Activated T-cell treated with anti-CD3 and anti-CD28 coated beads, Interleukin-2, amount 50 U/mL, for 72 hours (primary cell): ENCODE data around the gene AOPEP. TPM values are rescaled to one million over a fixed set of nuclear protein-coding genes. Genes with fewer than 3 reads are reported as not detected.

Experiments
- ATAC-seq, 2 donors: fragments of 150-1000 bp; cut with Tn5 transposase; replicated peaks in 1 of 2; 2 replicates each; pipeline ENCODE4 v1.10.0; 2021; ENCODE audit warnings: moderate library complexity in 2 of 2, mild to moderate bottlenecking in 1 of 2
- DNase-seq, 2 donors: peaks; one replicate each; pipeline ENCODE4 v3.0.0; 2021 to 2022; ENCODE audit warnings: mixed read lengths in 1 of 2
- H3K27ac Mint-ChIP-seq: one replicate; pipeline ENCODE4 v1.8.0; 2022; ENCODE audit warnings: mild to moderate bottlenecking, moderate library complexity, mixed read lengths
- H3K27me3 Mint-ChIP-seq: one replicate; pipeline ENCODE4 v1.8.0; 2022; ENCODE audit warnings: low read depth, mixed read lengths
- H3K36me3 Mint-ChIP-seq, 2 donors: one replicate each; pipeline ENCODE4 v1.8.0; 2022; ENCODE audit warnings: mixed read lengths in 2 of 2, mild to moderate bottlenecking in 1 of 2; ENCODE audit not compliant: insufficient read depth in 2 of 2
- H3K4me1 Mint-ChIP-seq: one replicate; pipeline ENCODE4 v1.8.0; 2022; ENCODE audit warnings: low read depth, mixed read lengths
- H3K4me3 Mint-ChIP-seq, 2 donors: one replicate each; pipeline ENCODE4 v1.8.0; 2022; ENCODE audit warnings: mild to moderate bottlenecking in 2 of 2, mixed read lengths in 2 of 2, moderate library complexity in 2 of 2
- H3K9me3 Mint-ChIP-seq, 2 donors: one replicate each; pipeline ENCODE4 v1.8.0; 2022; ENCODE audit warnings: mixed read lengths in 2 of 2
- total RNA-seq, 2 donors: library from RNA; stranded (reverse); gene quantifications; one replicate each; pipeline ENCODE4 v1.2.3, GENCODE V29; 2022

Gene AOPEP
- total RNA-seq, 2 donors from 2014 or later: 9.0 to 13.2 TPM

DNA sequence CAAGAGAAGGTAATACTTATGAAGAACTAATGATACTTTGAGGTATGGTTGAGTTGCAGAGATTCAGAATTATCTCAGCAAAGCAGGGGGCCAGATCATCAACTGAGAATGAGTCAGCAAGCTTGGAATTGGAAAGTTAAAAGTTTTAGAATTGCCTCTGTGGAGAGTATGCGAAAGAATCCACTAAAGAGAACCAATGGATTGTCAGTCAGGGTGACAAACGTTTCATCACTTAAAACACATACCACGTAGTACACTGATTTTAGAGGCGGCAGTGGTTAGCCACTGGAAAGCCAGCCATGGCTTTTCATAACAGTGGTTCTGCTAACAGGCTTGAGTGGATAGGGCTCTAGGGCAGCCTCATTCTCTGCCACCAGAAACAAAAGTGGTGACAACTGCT lies 30.7 kb downstream of the AOPEP start:
- H3K27ac Mint-ChIP-seq: no peak overlapping the region

GRCh38 chr9:94758031-94758430 lies 31.5 kb downstream of the AOPEP start:
- Mint-ChIP-seq H3K9me3 (no peaks in the 10 kb centered on the region), H3K4me1 (peaks cover 14% of the 10 kb centered on the region), H3K4me3 (no peak overlapping the region), H3K27me3 (no peaks in the 10 kb centered on the region), H3K36me3 (no peaks in the 10 kb centered on the region), H3K27ac (no peak overlapping the region)
- DNase-seq: no peak
- ATAC-seq: no peak

More for the DNA sequence above, 30.7 kb downstream of the AOPEP start:
- Mint-ChIP-seq H3K4me1 (peaks cover 14% of the 10 kb centered on the region), H3K27me3 (no peaks in the 10 kb centered on the region), H3K9me3 (no peaks in the 10 kb centered on the region), H3K36me3 (no peaks in the 10 kb centered on the region), H3K4me3 (no peak overlapping the region)
- DNase-seq (no peak), ATAC-seq (peak in 1 of 2 donors; percentile 30)

- Mint-ChIP-seq H3K36me3 (no peaks in the 10 kb centered on the region), H3K27ac (no peak overlapping the region), H3K4me1 (peaks cover 14% of the 10 kb centered on the region), H3K9me3 (no peaks in the 10 kb centered on the region), H3K27me3 (no peaks in the 10 kb centered on the region), H3K4me3 (no peak overlapping the region)
- ATAC-seq (no peak), DNase-seq (no peak)
Observed at GRCh38 chr9:94758880-94759279, 32.4 kb downstream of the AOPEP start.

- no peak overlapping the region for H3K27ac Mint-ChIP-seq
- no peak for DNase-seq
- no peaks in the 10 kb centered on the region for H3K9me3 Mint-ChIP-seq
Observed at GRCh38 chr9:94760010-94760409, 33.5 kb downstream of the AOPEP start.

GRCh38 chr9:94760660-94761059 lies 34.2 kb downstream of the AOPEP start:
- Mint-ChIP-seq H3K4me3 (no peak overlapping the region), H3K27ac (no peak overlapping the region), H3K9me3 (no peaks in the 10 kb centered on the region), H3K4me1 (peaks cover 14% of the 10 kb centered on the region), H3K36me3 (no peaks in the 10 kb centered on the region), H3K27me3 (no peaks in the 10 kb centered on the region)
- DNase-seq (no peak), ATAC-seq (no peak)

More at GRCh38 chr9:94760010-94760409, 33.5 kb downstream of the AOPEP start:
- Mint-ChIP-seq H3K27me3 (no peaks in the 10 kb centered on the region), H3K4me1 (peaks cover 14% of the 10 kb centered on the region), H3K36me3 (no peaks in the 10 kb centered on the region), H3K4me3 (no peak overlapping the region)
- no peak for ATAC-seq

- ATAC-seq (peak in 1 of 2 donors; percentile 87), DNase-seq (no peak)
- H3K4me3 Mint-ChIP-seq: no peak overlapping the region
- H3K27me3 Mint-ChIP-seq: no peaks in the 10 kb centered on the region
- H3K4me1 Mint-ChIP-seq: peaks cover 14% of the 10 kb centered on the region
- no peak overlapping the region for H3K27ac Mint-ChIP-seq
- H3K9me3 Mint-ChIP-seq: no peaks in the 10 kb centered on the region
- H3K36me3 Mint-ChIP-seq: no peaks in the 10 kb centered on the region
Observed at GRCh38 chr9:94761481-94761880, 35.0 kb downstream of the AOPEP start.

DNA sequence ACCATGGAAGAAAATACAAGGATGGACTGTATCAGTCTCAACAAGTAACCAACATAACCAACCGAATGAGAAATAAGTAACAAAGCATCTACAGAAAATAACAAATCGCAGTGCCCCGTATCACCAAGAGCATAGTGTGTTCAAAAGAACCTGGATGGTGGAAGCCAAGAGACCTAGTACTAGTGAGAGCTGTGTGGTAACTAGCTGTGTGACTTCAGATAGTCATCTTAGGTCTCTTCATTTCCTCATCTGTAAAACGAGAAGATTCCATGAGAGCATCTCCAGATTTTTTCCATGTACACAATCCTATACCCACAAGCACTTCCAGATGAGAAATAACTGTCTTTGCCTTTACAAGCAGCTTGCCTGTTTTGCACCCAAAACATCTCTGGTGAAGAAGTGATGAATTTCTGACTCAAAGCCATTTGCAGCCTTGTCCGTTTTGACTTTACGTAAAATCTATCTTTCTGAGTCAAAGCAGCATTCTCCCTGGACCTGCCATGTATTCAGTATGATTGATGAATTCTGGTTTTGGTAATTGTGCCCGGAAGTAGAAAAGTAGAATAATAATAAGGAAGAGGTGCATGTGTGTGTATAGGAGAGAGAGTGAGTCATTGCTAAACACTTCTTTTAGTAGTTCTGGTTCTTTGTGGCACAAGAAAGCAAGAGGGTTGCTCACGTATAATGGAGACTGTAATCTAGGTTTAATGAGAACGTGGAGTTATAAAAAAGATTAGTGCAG lies 41.0 kb downstream of the AOPEP start:
- Mint-ChIP-seq H3K4me3 (peak overlapping the region in 1 of 2 donors; percentile 4), H3K4me1 (peaks cover 24% of the 10 kb centered on the region), H3K9me3 (no peaks in the 10 kb centered on the region), H3K36me3 (no peaks in the 10 kb centered on the region), H3K27me3 (no peaks in the 10 kb centered on the region), H3K27ac (peak overlapping the region; percentile 26)
- ATAC-seq (peak; percentile 24 to 82), DNase-seq (peak in 1 of 2 donors; percentile 9)

DNA sequence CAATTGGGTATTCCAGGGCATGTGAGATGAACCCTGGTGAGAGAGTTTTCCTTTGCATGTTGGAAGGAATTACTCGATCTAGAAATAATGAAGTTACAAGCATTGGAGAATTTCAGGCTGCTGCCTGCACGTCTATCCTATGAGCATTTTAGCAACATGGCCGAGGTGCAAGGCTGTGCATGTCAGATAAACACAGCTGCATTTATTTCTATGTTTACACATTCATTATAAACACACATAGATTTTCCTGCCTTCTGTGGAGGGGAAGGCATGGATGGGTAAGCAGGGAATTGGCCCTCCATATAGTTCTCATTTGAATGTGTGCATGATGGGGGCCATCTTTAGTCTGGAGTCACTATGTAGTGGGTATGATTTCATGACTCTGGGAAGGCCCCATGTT lies 42.3 kb downstream of the AOPEP start:
- no peaks in the 10 kb centered on the region for H3K27me3 Mint-ChIP-seq
- H3K9me3 Mint-ChIP-seq: no peaks in the 10 kb centered on the region
- DNase-seq (no peak), ATAC-seq (no peak)
- no peak overlapping the region for H3K27ac Mint-ChIP-seq
- no peak overlapping the region for H3K4me3 Mint-ChIP-seq
- peaks cover 0 to 6% of the 10 kb centered on the region in 2 donors for H3K36me3 Mint-ChIP-seq
- H3K4me1 Mint-ChIP-seq: peaks cover 24% of the 10 kb centered on the region

GRCh38 chr9:94770334-94770733 lies 43.8 kb downstream of the AOPEP start:
- H3K9me3 Mint-ChIP-seq: no peaks in the 10 kb centered on the region
- peaks cover 24% of the 10 kb centered on the region for H3K4me1 Mint-ChIP-seq
- ATAC-seq (no peak), DNase-seq (no peak)
- H3K27me3 Mint-ChIP-seq: no peaks in the 10 kb centered on the region
- H3K27ac Mint-ChIP-seq: no peak overlapping the region
- H3K4me3 Mint-ChIP-seq: no peak overlapping the region
- peaks cover 0 to 6% of the 10 kb centered on the region in 2 donors for H3K36me3 Mint-ChIP-seq

GRCh38 chr9:94771096-94771495 lies 44.6 kb downstream of the AOPEP start:
- peaks cover 24% of the 10 kb centered on the region for H3K4me1 Mint-ChIP-seq
- no peak overlapping the region for H3K4me3 Mint-ChIP-seq
- H3K27me3 Mint-ChIP-seq: no peaks in the 10 kb centered on the region
- H3K27ac Mint-ChIP-seq: no peak overlapping the region
- DNase-seq (no peak), ATAC-seq (peak; percentile 41 to 62)
- no peaks in the 10 kb centered on the region for H3K9me3 Mint-ChIP-seq
- H3K36me3 Mint-ChIP-seq: peaks cover 0 to 6% of the 10 kb centered on the region in 2 donors

DNA sequence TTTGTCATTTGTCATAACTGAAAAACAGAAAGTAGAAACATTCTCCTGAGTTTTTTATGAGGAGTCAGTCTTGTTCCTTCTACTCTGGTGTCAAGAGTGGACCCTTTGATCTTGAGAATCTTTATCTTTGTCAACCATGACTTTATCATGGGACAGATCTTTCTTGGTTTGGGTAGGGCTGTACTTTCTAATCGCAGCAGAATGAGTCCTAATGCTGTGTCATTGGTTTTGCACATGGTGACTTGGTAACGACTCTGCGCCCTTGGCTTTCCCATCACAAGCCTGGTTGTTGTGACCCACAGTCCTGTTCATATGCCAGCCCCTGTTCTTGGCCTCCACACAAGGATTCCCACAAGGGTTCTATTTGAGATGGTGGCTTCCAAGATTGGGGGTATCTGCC lies 45.6 kb downstream of the AOPEP start:
- peaks cover 24% of the 10 kb centered on the region for H3K4me1 Mint-ChIP-seq
- H3K27ac Mint-ChIP-seq: peak overlapping the region; percentile 82
- H3K36me3 Mint-ChIP-seq: peaks cover 0 to 6% of the 10 kb centered on the region in 2 donors
- H3K4me3 Mint-ChIP-seq: peak overlapping the region in 1 of 2 donors; percentile 56
- no peaks in the 10 kb centered on the region for H3K27me3 Mint-ChIP-seq
- peak; percentile 27 to 55 for ATAC-seq
- H3K9me3 Mint-ChIP-seq: no peaks in the 10 kb centered on the region
- no peak for DNase-seq

DNA sequence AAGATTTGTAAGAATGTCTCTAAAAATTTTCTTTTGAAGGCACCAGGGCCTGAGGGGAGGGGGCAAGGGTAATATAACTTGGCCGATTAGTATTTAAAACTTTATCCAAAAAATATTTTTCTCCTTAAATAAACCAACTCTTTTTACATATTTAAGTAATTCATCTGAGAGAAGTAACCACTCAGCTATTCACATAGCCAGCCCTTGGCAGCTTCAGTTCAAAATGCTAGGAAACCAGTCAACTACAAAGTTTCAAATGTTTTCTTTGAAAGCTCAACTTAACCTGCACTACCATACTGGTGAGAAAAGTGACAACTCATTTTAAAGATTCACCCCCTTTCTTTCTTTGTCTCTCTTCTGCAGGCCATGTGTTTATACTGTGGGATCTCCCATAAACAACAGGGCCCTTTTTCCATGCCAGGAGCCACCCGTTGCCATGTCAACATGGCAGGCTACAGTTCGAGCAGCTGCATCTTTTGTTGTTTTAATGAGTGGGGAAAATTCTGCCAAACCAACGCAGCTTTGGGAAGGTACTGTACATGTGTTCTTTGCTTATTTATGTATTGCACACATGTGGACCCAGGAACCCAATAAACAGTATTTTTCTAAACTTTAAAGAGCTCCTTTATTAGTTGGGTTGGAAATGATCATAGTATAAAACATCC lies 46.3 kb downstream of the AOPEP start:
- Mint-ChIP-seq H3K27me3 (no peaks in the 10 kb centered on the region), H3K36me3 (peaks cover 0 to 6% of the 10 kb centered on the region in 2 donors), H3K4me1 (peaks cover 20% of the 10 kb centered on the region), H3K4me3 (no peak overlapping the region), H3K27ac (no peak overlapping the region), H3K9me3 (no peaks in the 10 kb centered on the region)
- DNase-seq (no peak), ATAC-seq (no peak)

DNA sequence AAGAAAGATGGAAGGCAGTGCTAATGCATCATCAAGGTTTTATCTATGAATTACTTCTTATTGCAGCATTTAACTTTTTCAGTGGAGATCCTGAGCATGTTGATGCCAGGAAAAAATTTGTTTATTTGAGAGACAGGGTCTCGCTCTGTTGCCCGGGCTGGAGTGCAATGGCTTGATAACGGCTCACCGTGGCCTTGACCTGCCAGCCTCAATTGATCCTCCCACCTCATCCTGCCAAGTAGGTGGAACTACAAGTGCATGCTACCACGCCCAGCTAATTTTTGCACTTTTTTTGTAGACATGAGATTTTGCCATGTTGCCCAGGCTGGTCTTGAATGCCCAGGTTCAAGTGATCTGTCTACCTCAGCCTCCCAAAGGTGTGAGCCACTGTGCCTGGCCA lies 47.2 kb downstream of the AOPEP start:
- peaks cover 0 to 6% of the 10 kb centered on the region in 2 donors for H3K36me3 Mint-ChIP-seq
- peaks cover 18% of the 10 kb centered on the region for H3K4me1 Mint-ChIP-seq
- H3K9me3 Mint-ChIP-seq: no peaks in the 10 kb centered on the region
- H3K27ac Mint-ChIP-seq: no peak overlapping the region
- H3K27me3 Mint-ChIP-seq: no peaks in the 10 kb centered on the region
- DNase-seq (no peak), ATAC-seq (no peak)
- no peak overlapping the region for H3K4me3 Mint-ChIP-seq
